ENCODE data around the gene RNU6-1.

RNU6-1 gene

DNA sequence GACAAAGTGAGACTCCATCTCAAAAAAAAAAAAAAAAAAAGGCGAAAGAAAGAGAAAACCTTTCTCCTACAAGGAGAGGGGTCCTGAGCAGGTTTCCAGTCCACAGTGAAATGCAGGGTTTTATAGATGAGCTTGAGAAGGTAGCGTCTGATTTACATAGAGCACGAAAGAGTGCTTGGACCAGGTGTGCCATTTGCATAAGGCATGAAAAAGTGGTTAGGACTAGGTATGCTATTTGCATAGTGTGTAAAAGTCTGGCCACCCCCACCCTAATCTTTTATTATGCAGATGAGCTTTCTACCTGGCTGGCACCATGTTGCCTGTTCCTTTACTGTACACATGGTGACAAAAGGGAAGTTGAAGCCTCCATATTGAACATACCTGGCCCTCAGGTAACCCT lies 13.6 kb upstream of the RNU6-1 start:
- DNase-seq = no peak
- peaks cover 14% of the 10 kb centered on the region for H3K4me1 ChIP-seq
- TF ChIP-seq, protein P1, sequence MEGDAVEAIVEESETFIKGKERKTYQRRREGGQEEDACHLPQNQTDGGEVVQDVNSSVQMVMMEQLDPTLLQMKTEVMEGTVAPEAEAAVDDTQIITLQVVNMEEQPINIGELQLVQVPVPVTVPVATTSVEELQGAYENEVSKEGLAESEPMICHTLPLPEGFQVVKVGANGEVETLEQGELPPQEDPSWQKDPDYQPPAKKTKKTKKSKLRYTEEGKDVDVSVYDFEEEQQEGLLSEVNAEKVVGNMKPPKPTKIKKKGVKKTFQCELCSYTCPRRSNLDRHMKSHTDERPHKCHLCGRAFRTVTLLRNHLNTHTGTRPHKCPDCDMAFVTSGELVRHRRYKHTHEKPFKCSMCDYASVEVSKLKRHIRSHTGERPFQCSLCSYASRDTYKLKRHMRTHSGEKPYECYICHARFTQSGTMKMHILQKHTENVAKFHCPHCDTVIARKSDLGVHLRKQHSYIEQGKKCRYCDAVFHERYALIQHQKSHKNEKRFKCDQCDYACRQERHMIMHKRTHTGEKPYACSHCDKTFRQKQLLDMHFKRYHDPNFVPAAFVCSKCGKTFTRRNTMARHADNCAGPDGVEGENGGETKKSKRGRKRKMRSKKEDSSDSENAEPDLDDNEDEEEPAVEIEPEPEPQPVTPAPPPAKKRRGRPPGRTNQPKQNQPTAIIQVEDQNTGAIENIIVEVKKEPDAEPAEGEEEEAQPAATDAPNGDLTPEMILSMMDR (IDR thresholded peaks at IDR 0.05; ENCODE audit: low read depth, low read length) = no peak
- no peaks in the 10 kb centered on the region for H3K36me3 ChIP-seq
- H3K4me3 ChIP-seq (ENCODE audit: low read depth, low read length) = no peak overlapping the region
- no peaks in the 10 kb centered on the region for H3K27me3 ChIP-seq
- no peaks in the 10 kb centered on the region for H3K9me3 ChIP-seq

DNA sequence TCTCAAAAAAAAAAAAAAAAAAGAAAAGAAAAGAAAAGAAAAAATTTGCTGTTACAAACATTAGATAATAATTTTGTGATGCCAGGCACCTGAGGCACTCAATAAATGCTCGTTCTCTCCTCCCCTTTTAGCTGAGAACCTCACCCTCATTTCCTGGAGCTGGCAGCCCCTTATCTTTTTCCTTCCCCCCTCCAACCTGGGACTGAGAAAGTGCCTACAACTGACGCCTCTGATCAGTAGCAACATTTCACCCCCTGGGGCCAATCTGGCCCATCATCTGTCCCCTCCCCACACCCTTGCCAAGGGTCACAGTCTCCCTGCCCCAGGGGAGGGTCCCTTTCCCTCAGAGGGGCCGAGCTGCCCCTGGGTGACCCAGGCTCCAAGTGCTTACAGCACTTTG lies 12.6 kb upstream of the RNU6-1 start:
- H3K4me1 ChIP-seq = peaks cover 14% of the 10 kb centered on the region
- DNase-seq = no peak

DNA sequence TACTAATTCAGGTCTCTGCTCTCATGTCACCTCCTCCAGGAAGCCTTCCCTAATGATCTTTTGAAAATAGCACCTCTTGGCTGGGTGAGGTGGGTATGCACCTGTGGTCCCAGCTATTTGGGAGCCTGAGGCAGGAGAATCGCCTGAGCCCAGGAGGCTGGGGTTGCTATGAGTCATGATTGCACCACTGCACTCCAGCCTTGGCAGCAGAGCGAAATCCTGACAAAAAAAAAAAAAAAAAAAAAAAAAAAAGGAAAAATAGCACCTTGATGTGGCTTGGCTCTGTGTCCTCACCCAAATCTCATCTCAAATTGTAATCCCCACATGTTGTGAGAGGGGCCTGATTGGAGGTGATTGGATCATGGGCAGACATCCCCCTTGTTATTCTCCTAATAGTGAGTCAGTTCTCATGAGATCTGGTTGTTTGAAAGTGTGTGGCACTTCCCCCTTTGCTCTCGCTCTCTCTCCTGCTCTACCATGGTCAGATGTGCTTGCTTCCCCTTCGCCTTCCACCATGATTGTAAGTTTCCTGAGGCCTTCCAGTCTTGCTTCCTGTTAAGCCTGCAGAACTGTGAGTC lies 11.2 kb upstream of the RNU6-1 start:
- no peak overlapping the region for H3K4me3 ChIP-seq (ENCODE audit: low read depth, low read length)
- no peaks in the 10 kb centered on the region for H3K27me3 ChIP-seq
- peaks cover 7% of the 10 kb centered on the region for H3K4me1 ChIP-seq
- no peaks in the 10 kb centered on the region for H3K9me3 ChIP-seq
- H3K36me3 ChIP-seq = no peaks in the 10 kb centered on the region
- DNase-seq = no peak
- TF ChIP-seq, protein P1 (IDR thresholded peaks at IDR 0.05; ENCODE audit: low read depth, low read length) = no peak

More for the DNA sequence above, 12.6 kb upstream of the RNU6-1 start:
- H3K9me3 ChIP-seq = no peaks in the 10 kb centered on the region
- no peaks in the 10 kb centered on the region for H3K36me3 ChIP-seq
- no peaks in the 10 kb centered on the region for H3K27me3 ChIP-seq
- TF ChIP-seq, protein P1 (IDR thresholded peaks at IDR 0.05; ENCODE audit: low read depth, low read length) = no peak
- no peak overlapping the region for H3K4me3 ChIP-seq (ENCODE audit: low read depth, low read length)

DNA sequence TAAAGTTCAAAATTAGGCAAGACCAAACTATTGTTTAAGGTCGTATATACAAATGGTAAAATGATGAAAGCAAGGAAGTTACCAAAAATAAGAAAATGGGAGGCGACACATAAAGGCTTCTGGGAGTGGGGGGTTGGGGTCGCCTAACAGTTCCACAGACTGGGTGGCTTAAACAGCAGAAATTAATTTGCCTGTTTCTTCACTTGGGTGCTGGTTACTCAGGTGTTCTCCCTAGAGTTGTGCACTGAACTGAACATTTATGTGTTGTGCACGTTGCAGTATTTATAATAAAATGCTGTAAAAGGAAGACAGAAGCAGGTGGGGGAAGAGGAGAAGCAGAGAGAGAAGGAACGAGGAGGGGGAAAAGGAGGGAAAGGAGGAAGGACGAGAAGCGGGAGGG lies 10.5 kb upstream of the RNU6-1 start:
- TF ChIP-seq, protein P1 (IDR thresholded peaks at IDR 0.05; ENCODE audit: low read depth, low read length) = no peak
- H3K9me3 ChIP-seq = no peaks in the 10 kb centered on the region
- no peaks in the 10 kb centered on the region for H3K4me1 ChIP-seq
- no peak for DNase-seq
- H3K36me3 ChIP-seq = no peaks in the 10 kb centered on the region
- no peak overlapping the region for H3K4me3 ChIP-seq (ENCODE audit: low read depth, low read length)
- H3K27me3 ChIP-seq = no peaks in the 10 kb centered on the region

DNA sequence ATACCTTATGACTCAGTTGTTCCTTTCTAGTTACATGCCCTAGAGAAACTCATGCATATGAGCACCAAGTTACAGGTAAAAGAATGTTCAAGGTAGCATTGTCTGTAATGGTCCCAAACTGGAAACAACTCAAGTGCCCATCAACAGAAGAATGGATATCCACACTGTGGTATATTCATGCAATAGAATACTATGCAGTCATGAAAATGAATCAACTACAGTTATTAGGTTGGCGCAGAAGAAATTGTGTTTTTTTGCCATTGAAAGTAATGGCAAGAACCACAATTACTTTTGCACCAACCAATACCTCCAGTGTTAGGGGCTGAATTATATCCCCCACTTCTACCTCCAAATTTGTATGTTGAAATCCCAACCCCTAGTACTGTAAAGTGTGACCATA lies 9.7 kb upstream of the RNU6-1 start:
- Histone ChIP-seq H3K27me3 (no peaks in the 10 kb centered on the region), H3K36me3 (no peaks in the 10 kb centered on the region), H3K9me3 (no peaks in the 10 kb centered on the region), H3K4me3 (ENCODE audit: low read depth, low read length) (no peak overlapping the region), H3K4me1 (no peaks in the 10 kb centered on the region)
- DNase-seq = no peak
- TF ChIP-seq, protein P1 (IDR thresholded peaks at IDR 0.05; ENCODE audit: low read depth, low read length) = no peak

DNA sequence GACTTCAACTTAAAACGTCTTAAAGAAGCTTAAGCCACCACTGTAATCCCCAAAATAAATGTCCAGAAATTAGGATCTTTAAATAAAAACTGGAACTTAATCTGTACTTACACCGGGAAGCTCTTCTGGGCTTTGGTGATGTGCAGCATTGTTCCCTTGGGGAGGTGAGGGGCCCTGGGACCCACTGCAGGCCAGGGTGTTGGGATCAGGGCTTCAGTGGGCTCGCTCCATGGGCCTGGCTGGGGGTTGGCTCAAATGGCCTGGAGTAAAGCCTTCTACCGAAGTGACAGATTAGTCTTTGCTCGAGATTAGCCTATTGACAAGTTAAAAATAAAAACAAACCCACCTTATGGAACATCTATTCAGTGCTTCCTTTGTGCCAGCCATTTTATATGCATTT lies 6.1 kb upstream of the RNU6-1 start:
- H3K36me3 ChIP-seq = no peaks in the 10 kb centered on the region
- no peaks in the 10 kb centered on the region for H3K9me3 ChIP-seq
- no peaks in the 10 kb centered on the region for H3K27me3 ChIP-seq
- TF ChIP-seq, protein P1 (IDR thresholded peaks at IDR 0.05; ENCODE audit: low read depth, low read length) = no peak
- no peak for DNase-seq
- H3K4me1 ChIP-seq = no peaks in the 10 kb centered on the region; the same call in 1 of the 2 replicates
- H3K4me3 ChIP-seq (ENCODE audit: low read depth, low read length) = no peak overlapping the region

Measured in BE2C (cell line).